Mammary microvascular endothelial cell (primary cell): ENCODE measurements around the gene ZDHHC20. TPM values are rescaled to one million over a fixed set of nuclear protein-coding genes. Genes with fewer than 3 reads are reported as not detected.

ENCODE experiments used
- total RNA-seq: library from RNA; depleted of rRNA; stranded (reverse); fragments of >200 nt; gene quantifications from 2 replicates; pipeline ENCODE4 v1.2.3, GENCODE V29; 2015

ZDHHC20 gene, protein sequence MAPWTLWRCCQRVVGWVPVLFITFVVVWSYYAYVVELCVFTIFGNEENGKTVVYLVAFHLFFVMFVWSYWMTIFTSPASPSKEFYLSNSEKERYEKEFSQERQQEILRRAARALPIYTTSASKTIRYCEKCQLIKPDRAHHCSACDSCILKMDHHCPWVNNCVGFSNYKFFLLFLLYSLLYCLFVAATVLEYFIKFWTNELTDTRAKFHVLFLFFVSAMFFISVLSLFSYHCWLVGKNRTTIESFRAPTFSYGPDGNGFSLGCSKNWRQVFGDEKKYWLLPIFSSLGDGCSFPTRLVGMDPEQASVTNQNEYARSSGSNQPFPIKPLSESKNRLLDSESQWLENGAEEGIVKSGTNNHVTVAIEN
- 54.0 and 55.0 TPM in 2 replicates for total RNA-seq

GRCh38 chr13:21458813-21459701, at the start of gene ZDHHC20:
ZDHHC20 (minus strand) TSS chr13:21459303; CDS start chr13:21459171, 132 bp downstream.

Other genes with a start within 250 kb of the ZDHHC20 start
- gene MICU2, start 144.9 kb upstream of the ZDHHC20 start, total RNA-seq, result 59.1 and 66.9 TPM in 2 replicates
- not detected in 2 replicates for gene FGF9, start 211.8 kb upstream of the ZDHHC20 start, total RNA-seq